Measurements from ENCODE around the gene TMEM222.
"Not testable (repeated sequence)": the region's sequence is repeated elsewhere in the genome, so short reads cannot be mapped to it uniquely, and the experiment has no call there.

Gene TMEM222

GRCh38 chr1:27321813-27322568 lies at the start of gene TMEM222:
Gene TMEM222, plus strand, starts transcription at chr1:27322163. Its CDS starts 35 bp downstream, at chr1:27322198.
- peak; percentile 98 for DNase-seq

DNA sequence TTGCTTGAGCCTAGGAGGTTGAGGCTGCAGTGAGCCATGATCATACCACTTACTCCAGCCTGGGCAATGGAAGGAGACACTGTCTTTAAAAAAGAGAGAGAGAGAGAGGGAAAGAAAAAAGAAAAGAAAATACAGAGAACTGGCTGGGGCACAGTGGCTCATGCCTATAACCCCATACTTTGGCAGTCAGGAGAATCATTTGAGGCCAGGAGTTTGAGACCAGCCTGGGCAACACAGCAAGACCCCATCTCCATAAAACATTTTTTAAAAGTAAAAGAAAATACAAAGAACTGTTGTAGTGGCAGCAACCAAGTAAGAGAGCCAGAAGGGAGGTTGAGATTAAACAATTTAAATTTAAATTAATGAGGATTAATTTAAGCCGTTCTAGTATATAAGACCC lies 47.8 kb upstream of the TMEM222 start:
- no peak for DNase-seq

DNA sequence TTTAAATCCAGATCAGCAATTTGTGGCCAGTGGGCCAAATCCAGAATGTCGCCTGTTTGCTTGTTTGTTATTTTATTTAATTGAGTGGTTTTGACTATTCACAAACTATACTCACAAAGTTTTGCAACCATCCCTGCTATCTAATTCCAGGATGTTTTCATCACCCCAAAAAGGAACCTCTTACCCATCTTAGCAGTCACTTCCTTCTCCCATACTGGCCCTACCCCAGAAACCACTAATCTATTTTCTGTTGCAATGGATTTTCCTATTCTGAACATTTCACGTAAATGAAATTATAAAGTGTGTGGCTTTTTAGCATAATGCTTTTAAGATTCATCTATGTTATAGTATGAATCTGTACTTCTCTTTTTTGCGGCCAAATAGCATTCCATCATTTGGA lies 46.3 kb upstream of the TMEM222 start:
- no peak for DNase-seq

DNA sequence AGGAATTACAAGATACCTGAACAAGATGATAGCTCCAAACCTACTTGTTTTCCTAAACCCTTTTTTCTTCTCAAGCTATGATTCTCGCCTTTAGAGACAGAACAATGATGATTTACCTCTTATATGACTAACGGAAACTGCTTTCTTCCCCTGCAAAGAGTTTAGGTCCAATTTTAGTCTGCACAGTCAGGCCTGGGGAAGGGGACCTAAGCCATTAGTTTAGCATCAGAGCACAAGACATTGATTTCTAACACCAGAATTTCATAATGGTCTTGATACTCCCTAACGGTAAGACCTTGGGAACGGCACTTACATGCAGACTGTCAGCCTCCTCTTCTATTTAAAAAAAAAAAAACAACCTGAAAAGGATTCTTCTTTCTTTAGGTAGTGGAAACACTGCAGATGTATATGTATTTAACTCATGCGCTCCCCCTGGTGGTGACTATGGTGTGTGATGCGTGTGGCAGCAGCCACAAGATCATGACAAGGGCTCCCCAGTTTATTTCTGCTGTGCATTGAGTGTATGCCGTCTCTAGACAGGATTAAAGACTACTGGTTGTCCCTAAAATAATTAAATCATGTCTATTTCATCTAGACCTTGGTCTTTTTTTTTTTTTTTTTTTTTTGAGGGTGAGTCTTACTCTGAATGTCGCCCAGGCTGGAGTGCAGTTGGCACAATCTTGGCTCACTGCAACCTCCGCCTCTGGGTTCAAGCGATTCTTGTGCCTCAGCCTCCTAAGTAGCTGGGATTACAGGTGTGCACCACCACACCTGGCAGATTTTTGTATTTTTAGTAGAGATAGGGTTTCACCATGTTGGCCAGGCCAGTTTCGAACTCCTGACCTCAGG lies 37.3 kb upstream of the TMEM222 start:
- DNase-seq, result peak; percentile 64

DNA sequence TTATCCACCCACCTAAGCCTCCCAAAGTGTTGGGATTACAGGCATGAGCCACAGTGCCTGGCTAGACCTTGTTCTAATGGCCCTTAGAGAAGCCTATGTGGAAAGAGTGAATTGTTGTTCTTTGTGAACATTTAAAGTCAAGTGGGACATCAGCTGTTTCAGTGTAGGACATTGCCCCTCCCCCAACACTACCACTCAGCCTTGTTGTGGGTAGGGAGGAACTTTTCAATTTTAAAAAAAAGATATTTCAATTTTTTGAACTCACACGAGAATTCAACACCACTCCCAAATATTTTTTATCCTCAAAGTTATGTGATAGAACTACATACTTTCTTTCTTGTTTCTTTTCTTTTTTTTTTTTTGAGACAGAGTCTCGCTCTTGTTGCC lies 36.7 kb upstream of the TMEM222 start:
- no peak for DNase-seq

DNA sequence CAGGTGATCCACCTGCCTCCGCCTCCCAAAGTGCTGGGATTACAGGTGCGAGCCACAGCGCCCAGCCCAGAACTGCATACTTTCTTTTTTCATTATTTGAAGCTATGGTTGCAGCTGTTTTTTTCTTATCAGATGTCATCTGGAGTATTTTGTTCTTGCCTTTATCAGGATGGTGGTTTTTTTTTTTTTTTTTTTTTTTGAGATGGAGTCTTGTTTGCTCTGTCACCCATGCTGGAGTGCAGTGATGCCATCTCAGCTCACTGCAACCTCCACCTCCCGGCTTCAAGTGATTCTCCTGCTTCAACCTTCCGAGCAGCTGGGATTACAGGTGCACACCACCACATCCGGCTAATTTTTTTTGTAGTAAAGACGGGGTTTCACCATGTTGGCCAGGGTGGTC lies 36.1 kb upstream of the TMEM222 start:
- DNase-seq, result not testable (repeated sequence)

GRCh38 chr1:27289125-27289524 lies 32.8 kb upstream of the TMEM222 start:
- not testable (repeated sequence) for DNase-seq

GRCh38 chr1:27290581-27290980 lies 31.4 kb upstream of the TMEM222 start:
- no peak for DNase-seq

- DNase-seq, result peak; percentile 66
These were observed 29.9 kb upstream of the TMEM222 start for GRCh38 chr1:27292106-27292505.

GRCh38 chr1:27293915-27294314 lies 28.0 kb upstream of the TMEM222 start:
- no peak for DNase-seq

DNA sequence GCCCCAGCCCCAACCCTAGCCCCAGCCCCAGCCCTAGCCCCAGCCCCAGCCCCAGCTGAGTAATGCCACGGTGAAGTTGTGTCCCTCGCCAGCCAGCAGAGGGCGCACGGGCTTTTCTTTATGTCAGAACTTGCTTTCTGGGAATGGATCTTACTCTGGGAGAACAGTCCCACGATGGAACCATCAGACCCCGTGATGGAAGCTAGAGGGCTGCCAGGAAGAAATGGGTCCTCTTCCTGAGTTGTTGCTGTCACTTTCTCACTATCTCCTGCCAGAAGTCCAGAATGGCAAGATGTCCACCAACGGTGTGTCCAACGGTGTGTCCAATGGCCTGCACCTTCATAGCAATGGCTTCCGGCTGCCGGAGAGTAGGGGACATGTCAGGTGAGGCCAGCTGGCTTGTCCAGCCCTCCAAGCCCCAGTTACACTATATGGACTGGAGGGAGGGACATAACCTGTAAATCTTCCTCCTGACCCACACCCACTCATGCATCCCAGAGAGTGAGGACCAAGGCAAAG lies 25.1 kb upstream of the TMEM222 start:
- DNase-seq, result peak; percentile 41

DNA sequence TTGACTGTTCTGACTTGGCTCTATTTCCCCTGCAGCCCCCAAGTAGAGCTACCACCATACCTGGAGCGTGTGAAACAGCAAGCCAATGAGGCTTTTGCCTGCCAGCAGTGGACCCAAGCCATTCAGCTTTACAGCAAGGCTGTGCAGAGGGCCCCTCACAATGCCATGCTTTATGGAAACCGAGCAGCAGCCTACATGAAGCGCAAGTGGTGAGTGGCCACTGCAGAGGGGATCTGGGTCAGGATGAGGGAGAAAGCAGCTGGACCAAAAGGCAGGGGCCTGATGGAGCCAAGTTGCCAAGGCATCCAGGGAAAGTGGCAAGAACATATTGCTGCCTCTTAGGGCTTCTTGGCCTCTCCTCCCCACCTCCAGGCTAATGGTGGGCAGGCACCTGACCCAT lies 24.1 kb upstream of the TMEM222 start:
- DNase-seq, result no peak

GRCh38 chr1:27298632-27299384 lies 23.2 kb upstream of the TMEM222 start:
- no peak for DNase-seq

- DNase-seq, result peak; percentile 100
These were observed 22.3 kb upstream of the TMEM222 start for GRCh38 chr1:27299385-27300271.

GRCh38 chr1:27300341-27301051 lies 21.5 kb upstream of the TMEM222 start:
- peak; percentile 87 for DNase-seq

GRCh38 chr1:27301052-27301422 lies 20.9 kb upstream of the TMEM222 start:
- DNase-seq, result no peak

- no peak for DNase-seq
These were observed 20.3 kb upstream of the TMEM222 start for GRCh38 chr1:27301582-27302199.

GRCh38 chr1:27302612-27303011 lies 19.4 kb upstream of the TMEM222 start:
- no peak for DNase-seq

- DNase-seq, result no peak
These were observed 18.5 kb upstream of the TMEM222 start for GRCh38 chr1:27303509-27303908.

DNA sequence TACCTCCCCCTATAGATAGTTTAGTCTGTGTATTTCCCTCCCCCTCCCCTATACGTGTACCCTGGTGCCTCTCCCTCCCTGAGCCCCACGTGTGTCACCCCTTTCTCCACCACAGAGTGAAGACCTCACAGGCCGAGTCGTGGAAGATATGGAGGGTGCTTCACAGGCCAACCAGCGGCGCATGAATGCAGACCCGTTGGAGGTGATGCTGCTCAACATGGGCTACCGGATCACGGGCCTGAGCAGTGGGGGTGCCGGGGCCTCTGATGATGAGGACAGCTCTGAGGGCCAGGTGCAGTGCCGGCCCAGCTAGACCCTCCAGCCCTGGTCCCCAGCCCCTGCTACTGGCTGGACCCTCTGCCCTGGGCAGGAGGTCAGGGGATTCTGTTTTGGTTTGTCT lies 15.9 kb upstream of the TMEM222 start:
- DNase-seq, result no peak

All from HCEC 1CT (cell line).